ENCODE measurements around the gene CNTNAP2.

DNA sequence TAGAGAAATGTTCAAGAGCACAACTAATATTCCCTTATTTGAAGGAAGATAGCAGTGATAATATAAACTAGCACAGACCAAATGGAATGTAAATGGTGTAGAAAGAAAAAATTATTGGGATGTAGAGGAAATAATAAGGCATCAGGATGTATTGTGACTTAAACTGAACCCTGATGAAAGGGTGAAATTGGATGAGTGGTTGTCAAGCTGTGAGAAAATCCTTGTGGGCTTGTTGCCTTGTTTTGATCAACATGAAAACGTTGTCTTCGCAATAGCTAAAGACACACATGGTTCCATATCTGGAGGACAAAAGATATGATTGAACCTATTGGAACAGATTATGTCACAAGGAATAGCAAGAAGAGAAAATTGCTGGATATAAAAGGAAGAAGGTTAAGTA lies 40.3 kb upstream of the CNTNAP2 start:
- TF ChIP-seq YY1 (IDR thresholded peaks at IDR 0.05; ENCODE audit: insufficient read depth, insufficient read length) (no peak), SUZ12 (IDR thresholded peaks at IDR 0.05; ENCODE audit: extremely low read depth, insufficient read depth, insufficient read length) (no peak), ZNF274 (IDR thresholded peaks at IDR 0.05; ENCODE audit: low read depth, low read length) (no peak)
